ELF-1 (cell line): ENCODE data around the gene CSAG1.
"Not testable (repeated sequence)": the region's sequence is repeated elsewhere in the genome, so short reads cannot be mapped to it uniquely, and the experiment has no call there.

Source experiments
- DNase-seq: peaks from one replicate; pipeline ENCODE4 v3.0.0-alpha.2; 2016; ENCODE audit warnings: low read depth, low spot score

CSAG1 gene

DNA sequence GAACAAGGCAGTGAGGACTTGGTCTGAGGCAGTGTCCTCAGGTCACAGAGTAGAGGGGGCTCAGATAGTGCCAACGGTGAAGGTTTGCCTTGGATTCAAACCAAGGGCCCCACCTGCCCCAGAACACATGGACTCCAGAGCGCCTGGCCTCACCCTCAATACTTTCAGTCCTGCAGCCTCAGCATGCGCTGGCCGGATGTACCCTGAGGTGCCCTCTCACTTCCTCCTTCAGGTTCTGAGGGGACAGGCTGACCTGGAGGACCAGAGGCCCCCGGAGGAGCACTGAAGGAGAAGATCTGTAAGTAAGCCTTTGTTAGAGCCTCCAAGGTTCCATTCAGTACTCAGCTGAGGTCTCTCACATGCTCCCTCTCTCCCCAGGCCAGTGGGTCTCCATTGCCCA, 33.1 kb downstream of the CSAG1 start:
- not testable (repeated sequence) for DNase-seq

DNA sequence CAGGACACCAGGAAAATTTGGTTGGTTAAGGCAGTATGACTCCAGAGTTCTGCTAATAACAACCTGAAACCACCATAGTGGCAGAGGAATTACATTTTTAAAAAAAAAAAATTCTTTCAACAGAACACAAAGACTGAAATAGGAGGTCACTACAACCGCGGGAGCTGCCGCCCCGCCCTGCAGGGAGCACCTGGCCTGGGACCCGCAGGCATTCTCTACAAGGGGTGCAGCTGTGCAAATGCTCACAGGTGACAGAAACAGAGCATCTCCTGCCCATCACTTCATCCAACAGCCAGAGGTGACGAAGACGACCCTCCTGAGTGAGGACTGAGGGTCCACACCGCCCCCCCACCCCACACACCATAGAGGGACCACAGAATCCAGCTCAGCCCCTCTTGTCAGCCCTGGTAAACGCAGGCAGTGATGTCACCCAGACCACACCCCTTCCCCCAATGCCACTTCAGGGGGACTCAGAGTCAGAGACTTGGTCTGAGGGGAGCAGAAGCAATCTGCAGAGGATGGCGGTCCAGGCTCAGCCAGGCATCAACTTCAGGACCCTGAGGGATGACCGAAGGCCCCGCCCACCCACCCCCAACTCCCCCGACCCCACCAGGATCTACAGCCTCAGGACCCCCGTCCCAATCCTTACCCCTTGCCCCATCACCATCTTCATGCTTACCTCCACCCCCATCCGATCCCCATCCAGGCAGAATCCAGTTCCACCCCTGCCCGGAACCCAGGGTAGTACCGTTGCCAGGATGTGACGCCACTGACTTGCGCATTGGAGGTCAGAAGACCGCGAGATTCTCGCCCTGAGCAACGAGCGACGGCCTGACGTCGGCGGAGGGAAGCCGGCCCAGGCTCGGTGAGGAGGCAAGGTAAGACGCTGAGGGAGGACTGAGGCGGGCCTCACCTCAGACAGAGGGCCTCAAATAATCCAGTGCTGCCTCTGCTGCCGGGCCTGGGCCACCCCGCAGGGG, 35.3 kb downstream of the CSAG1 start, which contains the start of gene MAGEA3:
TSS of gene MAGEA3 (plus strand) at position 843 of the 980 bp plus-strand sequence. CDS start 2,039 bp downstream, outside the sequence.
- not testable (repeated sequence) for DNase-seq

DNA sequence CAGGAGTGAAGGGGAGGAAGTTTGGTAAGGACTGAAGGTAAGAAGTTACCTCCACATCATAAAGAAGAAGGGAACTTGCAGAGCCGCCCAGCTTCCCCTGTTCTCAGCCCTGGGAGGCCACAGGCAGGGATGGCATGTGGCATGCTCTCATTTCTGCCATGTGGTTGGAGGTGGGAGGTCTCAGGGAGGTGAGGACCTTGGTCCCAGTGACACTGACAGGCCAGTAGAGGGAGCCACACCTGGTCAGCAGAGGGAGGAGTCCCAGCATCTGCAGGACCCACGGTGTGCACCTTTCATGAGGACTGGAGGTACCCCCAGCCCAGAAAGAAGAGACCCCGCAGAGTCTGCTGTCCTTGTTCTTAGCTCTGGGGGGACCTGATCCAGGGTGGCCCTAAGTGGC, 52.5 kb downstream of the CSAG1 start:
- not testable (repeated sequence) for DNase-seq
